LoVo (cell line): ENCODE data around the gene R3HDM2.
A peak's percentile ranks its signal among the peaks of the same experiment; 100 is the strongest.

Experiments
- DNase-seq: peaks from one replicate; pipeline ENCODE4 v3.0.0-alpha.2; 2016; ENCODE audit warnings: low spot score

Gene R3HDM2

DNA sequence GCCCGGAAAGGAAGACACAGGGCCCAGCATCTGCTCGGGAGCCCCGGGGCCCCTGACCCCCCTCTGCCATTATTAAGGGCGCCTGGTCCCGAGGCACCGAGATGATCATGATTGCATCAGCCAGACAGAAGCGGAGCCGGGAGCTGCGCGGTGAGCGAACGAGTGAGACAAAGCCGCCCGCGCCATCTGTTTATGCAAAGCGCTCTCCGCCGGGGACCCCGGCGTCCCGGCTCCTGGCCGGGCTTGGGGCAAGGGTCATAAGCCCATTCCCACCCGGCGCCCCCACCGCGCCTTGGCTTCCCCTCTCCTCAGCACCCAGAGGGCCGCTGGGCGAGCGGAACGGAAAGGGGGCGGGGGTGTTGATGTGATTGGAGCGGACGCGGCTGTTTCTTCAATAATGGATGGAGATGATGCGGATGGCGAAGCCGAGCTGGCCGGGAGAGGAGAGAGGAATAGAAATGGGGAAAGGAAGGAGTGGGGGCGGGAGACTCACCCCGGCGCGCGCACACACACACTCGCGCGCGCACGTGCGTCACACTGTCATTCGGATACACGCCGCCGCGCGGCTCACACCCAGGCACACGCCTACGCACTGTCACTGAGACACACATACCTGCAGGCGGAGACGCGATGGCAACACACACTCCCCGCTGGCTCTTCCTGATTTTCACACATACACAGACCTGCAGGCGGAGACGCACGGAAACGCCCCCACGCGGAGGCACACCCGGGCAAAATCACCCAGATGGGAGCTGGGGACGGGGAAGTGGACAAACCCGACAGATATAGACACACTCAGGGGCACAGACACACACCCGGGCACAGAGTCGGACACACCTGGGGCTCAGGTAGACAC is 190.5 kb downstream of the R3HDM2 start:
- peak; percentile 54 for DNase-seq

DNA sequence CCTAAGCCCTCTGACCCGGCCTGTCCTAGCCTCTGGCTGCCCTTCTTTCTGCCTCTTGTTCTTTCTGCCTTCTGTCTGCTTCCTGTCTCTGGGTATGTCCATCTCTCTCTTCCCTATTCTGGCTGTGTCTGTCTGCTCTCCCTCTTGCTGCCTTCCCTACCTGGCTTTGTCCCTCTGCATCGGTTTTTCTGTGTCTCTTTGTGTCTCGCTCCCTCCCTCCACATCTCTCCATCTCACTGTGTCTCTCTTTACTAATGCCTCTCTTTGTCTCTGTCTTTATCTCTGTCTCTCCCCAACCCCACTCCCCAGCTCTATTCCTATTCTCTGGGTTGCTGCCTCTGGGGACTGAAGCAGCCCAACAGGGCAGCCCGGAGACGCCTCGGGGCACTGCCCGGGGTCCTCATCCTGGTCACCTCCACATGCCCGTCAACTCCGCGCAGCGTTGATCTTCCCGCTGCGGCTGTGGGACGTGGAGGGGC is 191.2 kb downstream of the R3HDM2 start:
- no peak for DNase-seq

DNA sequence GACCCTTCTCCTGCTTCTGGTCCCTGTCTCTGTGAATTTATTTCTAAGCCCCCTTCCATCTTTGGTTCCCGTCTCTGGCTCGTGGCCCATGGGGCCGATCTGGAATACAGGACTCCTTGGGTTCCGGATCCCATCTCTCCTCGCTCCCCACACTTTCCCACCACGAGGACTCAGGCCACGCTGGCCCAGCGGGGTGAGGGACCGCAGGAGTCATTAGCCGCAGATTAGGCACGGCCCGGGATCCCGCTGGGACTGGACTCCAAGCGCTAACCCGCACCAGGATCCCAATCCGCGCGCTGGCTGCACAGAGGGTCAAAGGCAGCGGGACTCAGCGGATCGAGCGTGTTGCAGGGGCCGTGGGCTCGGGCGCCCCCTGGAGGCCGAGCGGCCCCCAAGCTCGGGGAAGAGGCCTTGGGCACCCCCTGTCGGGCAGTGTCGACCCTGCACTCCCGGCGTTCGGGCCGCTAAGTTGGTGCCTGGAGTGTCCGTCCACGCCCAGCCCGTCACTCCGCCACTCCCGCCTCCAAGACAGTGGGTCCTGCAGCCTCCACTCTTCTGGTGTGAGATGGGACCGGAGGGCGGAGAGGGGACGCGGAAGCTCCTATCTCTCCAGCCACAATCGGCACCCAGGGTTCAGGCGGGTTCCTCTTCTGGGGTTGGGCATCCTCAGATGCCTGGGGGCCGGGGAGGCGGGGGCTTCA is 191.8 kb downstream of the R3HDM2 start:
- DNase-seq, result peak; percentile 92

DNA sequence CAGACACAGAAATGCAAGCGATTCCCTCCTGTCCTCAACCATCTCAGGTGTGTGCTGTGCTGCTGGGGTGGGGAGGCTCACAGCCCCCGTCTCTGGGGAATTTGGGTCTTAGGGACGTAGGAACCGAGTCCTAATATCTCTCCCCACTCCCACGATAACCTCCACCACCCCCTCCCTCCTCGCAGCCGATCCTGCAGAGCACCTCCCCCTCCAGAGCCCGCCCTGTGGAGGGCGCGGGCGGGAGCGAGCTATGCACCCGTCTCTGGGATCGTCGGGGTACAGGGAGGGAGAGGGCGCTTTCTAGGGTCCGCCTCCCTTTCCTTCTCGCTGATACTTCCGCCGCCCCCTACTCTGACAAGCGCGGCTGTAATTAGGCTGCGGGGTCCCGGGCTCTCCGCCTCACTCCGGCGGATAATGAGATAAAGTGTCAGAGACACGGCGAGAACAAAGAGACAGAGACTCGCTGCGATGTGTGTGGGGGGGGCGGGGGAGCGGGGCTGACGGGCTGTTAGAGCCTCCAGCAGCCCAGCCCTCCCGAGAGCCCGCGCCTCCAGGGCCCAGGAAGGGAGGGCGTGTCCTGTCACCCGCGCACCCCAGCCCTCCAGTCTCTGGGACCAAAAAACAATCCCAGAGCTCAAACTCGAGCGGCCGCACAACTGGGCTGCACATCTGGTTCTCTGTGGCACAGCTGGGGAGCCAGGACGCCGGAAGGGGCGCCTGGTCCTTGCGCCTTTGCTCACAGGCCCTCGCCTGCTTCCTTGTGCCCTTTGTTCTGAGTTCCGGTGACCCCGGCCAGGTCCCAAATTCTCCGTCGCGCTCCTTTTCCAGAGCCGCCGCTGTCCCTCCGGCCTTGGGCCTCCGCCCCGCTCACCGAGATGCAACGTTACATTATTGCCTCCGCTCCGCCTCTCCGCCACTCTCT is 192.7 kb downstream of the R3HDM2 start:
- no peak for DNase-seq

DNA sequence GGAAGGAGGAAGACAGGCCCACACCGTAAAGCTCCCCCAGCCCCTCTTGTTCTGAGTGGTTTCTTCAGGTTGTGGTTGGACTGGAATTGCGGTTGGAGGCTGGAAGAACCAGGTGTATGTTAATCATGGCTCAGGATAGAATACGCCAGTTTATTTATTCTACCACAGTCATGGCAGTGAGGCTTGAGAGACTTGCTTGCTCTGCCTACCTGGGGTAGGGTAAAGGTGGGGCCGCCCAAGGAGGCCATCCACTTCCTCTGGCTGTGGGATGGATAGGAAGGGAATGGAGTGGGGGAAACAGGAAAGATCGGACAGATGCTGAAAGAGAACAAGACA is 193.3 kb downstream of the R3HDM2 start:
- no peak for DNase-seq

DNA sequence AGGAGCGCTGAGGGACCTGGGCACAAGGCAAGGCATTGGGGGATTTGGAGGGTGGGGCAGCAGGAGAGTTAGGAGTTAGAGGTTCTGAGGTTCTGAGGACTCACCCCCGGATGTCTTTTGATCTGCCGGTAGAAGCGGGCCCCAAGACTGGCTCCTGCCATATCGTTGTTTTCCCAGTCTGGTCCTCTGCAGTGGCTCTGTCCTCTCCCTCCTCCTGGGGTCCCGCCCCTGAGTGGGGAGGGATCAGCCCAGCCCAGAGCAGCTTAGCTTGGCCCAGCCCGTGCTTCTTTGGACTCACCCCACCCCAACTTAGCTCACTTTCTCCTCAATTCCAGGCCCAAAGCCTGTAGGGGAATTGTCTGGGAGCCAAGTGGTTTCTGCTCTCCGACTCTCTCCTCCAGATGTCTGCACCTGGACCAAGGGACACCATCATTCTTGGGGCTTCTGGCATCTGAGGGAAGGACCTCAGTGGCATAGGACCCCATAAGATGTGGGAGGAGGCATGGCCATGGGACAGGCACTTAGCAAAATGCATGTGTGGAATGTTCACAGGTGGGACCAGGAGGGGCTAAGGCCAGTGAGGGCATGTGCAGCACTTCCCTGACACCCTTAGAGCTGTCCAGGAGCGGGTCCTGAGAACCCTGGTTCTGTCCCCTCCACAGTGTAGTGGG is 193.8 kb downstream of the R3HDM2 start:
- DNase-seq, result no peak

DNA sequence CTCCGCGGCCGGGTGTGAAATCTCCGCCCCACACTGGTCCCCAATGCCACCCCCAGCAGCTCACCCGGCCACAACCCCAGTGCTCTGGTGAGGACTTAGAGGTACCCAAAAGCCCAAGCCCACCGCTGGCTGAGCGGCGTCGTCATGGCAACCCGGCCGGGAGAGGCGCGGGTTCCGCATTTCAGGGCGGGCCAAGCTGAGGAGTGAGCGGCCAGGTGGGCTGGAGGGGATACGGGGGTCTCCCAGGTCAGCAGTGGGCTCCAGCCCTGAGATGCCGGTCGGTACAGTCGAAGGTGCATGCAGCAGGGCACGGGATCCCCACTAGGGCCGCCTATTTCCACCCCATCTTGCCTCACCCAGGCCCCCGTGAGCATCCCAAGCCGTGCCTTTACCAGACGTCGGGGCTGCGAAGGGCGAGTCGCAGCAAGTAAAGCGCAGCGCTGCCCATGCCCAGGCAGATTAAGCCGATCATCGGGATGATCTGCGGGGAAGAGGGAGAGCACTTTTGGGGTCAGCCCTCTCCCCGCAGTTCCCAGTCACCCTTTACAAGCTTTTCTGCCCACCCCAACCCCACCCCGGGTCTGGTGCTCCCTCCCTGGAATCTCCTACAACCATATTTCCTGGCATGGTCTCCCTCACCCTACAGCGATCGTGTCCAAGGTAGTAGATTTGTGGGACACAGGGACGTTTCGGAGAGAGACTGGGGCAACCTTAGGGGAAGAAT is 194.5 kb downstream of the R3HDM2 start:
- no peak for DNase-seq

DNA sequence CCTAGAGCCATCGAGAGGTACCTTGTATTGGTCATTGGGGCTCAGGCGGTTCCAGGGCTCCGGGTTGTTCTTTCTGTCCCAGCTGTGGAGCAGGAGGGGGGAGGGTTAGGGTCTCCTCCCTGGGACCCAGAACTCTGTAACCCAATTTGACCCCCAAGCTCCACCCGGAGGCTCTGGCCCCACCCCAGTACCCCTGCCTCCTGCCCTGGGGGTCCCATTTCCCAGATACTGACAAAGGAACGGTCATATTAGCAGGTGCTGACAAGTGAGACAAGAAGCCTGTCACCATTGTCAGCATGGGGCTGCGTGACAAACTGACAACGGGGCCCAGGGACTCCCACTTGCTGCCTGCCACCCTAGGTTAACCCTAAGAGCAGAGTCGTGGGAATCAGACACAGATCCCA is 195.1 kb downstream of the R3HDM2 start:
- no peak for DNase-seq

DNA sequence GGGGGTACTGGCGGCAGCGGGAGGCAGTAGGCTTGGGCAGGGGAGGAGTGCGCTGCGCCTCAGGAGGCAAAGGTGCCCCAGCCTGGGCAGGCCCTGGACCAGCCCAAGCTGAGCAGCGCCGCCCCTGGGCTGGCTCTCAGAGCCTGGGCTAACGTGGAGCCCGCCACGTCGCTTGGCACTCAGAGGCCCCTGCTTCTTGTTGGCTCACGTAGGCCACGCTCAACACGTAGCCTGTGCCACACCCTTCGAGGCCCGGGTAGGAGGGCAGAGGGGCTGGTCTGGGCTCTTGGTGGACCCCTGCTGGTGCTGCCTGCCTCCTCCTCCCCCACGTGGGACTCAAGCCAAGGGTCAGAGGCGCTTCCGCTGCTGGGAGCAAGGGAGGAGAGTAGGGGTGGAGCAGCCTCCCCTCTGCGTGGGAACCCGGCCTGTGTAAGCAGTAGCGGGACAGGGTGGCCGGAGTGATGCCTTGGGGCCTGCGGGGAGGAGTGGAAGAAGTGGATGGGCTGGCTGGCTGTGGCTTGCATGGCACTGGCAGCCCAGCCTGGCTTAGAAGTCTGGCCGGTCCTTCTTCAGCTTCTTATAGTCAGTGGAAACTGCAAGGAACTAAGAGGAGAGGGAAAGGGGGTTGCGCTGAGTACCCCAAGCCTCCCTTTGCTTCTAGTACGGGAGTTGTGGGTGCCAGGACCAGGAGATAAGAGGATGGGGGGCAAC is 195.7 kb downstream of the R3HDM2 start:
- no peak for DNase-seq

DNA sequence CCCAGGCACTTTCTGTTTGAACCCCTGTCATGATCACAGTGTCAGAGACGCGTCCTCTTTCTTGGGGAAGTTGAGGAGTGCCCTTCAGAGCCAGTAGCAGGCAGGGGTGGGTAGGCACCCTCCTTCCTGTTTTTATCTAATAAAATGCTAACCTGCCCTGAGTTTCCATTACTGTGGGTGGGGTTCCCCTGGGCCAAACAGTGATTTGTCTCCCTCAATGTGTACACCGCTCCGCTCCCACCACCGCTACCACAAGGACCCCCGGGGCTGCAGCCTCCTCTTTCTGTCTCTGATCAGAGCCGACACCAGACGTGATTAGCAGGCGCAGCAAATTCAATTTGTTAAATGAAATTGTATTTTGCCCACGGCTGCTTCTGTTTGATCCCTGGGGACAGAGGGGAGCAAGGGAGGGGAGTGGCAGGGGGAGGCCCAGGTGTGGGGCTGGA is 196.2 kb downstream of the R3HDM2 start:
- no peak for DNase-seq

DNA sequence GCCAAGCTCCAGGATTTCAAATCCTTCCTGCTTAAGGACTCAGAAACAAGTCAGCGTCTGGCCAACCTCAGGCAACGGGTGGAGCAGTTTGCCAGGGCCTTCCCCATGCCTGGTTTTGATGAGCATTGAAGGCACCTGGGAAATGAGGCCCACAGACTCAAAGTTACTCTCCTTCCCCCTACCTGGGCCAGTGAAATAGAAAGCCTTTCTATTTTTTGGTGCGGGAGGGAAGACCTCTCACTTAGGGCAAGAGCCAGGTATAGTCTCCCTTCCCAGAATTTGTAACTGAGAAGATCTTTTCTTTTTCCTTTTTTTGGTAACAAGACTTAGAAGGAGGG is 196.6 kb downstream of the R3HDM2 start:
- DNase-seq, result no peak

DNA sequence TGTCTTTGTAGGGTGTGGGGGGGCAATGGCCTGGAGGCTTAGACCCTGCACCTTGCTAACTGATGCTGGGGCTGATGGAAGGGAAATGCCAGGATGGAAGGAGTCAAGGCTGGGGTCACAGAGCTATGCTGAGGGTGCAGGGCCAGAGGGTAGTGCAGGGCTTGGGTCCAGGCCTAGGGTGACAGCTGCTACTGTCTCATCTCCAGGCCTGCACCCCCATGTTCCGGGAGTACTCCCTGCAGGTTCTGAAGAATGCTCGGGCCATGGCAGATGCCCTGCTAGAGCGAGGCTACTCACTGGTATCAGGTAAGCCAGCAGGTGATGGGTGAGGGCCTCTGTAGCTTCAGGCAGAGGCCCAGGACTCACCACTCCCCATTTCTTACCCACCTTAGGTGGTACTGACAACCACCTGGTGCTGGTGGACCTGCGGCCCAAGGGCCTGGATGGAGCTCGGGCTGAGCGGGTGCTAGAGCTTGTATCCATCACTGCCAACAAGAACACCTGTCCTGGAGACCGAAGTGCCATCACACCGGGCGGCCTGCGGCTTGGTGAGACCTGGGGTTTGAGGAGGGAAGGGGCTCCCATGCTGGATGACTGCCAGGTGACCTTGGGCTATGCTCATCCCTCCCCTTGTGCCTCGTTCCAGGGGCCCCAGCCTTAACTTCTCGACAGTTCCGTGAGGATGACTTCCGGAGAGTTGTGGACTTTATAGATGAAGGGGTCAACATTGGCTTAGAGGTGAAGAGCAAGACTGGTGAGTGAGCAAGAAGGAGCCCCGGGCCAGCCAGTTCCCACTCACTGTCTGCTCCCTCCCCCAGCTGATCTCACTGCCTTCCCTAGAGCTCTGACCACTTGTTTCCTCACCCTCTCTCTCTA is 197.2 kb downstream of the R3HDM2 start:
- DNase-seq, result no peak

DNA sequence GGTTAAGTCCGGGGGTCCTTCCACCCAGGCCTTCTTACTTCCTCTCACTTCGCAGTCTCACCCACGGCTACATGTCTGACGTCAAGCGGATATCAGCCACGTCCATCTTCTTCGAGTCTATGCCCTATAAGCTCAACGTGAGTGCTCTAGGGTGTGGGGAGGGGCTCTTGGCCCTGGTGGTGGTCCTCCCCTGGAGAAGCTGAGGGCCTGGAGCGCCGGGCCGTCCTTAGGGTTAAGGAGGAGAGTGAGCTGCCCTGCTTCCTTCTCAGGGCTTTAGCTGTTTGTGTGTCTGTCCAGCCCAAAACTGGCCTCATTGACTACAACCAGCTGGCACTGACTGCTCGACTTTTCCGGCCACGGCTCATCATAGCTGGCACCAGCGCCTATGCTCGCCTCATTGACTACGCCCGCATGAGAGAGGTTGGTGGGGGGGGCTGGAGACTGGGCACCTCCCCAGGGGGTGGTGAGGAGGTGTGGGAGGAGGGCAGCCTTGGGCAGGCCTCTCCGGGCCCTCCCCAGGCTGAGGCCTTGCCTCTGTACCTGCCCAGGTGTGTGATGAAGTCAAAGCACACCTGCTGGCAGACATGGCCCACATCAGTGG is 198.6 kb downstream of the R3HDM2 start:
- DNase-seq, result no peak

DNA sequence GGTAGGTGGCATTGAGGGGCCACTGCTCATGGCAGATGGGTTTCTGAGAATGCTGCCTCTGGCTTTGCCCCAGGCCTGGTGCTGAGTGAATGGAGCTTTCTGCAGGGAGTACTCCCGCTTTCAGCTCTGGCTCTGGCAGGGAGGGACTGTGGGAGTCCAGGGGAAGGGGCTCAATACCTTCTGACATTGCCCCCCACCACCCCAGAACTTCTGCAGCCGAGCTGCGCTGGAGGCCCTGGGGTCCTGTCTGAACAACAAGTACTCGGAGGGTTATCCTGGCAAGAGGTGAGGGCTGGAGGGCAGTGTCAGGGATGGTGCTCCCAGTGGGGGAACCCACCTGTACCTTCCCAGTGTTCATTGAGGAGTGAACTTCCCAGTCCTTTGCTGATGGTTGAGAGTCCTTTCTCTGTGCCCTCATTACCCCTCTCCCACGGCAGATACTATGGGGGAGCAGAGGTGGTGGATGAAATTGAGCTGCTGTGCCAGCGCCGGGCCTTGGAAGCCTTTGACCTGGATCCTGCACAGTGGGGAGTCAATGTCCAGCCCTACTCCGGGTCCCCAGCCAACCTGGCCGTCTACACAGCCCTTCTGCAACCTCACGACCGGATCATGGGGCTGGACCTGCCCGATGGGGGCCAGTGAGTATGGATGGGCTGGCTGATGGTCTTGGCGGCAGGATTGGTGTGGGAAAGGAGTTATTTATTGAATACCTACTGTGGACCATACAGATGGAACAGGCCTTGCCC is 199.4 kb downstream of the R3HDM2 start:
- DNase-seq, result no peak

DNA sequence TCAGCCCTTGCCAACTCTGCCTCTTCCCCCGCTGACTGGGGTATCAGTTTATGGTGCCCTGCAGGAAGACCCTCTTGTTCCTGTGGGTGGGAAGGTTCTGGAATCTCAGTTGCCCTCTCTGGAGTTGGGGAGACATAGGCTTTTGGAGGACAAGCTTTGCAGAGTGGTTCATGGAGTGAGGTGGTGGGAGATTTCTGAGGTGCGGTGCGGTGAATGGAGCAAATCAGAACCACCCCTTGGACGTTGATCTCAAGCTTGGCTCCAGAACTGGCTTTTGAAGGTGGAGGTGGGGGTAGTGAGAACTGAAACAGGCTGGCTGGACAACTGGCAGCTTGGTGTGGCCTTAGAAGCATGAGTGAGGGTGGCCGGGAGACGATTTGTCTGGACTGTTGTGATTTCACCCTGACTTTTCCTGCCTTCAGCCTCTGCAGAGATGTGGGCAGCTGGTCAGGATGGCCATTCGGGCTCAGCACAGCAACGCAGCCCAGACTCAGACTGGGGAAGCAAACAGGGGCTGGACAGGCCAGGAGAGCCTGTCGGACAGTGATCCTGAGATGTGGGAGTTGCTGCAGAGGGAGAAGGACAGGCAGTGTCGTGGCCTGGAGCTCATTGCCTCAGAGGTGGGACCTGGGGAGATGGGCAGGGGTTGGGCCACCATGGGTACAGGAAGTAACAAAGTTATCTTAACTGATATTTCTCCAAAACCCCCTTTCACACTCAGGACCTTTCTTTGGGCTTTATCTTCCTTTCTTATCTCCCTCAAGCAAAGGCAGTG is 200.3 kb downstream of the R3HDM2 start:
- DNase-seq, result no peak

DNA sequence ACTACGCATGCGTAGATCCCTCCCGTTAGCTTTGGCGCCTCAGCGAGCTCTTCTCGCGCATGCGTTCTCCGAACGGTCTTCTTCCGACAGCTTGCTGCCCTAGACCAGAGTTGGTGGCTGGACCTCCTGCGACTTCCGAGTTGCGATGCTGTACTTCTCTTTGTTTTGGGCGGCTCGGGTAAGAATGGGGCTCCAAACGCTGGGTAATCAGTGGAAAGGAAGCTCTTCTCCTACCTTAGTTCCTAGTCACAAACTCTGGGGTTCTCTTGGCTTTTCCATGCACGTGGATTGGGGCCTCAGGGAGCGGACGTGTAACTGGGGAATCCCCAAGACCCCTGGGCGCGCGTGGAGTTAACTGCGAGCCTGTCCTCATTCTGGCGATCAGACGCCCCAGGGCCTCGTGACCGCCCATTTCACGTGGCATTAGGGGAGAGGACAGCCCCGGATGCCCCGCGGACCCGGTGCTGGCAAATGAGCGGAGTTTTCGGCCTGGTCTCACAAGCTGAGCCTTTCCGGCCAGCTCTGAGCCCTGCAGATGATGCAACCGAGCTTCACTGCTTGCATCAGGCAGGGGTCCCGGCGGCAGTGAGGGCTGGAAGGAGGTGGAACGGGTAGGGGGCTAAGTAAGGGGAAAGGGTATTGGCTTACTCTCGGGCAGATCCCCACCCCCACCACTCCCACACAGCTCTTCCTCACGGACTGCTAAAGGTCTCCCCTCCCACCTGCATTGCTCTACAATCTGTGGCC is 201.0 kb downstream of the R3HDM2 start, which contains the start of gene SHMT2:
TSS of gene SHMT2 (plus strand) at position 78 of the 747 bp plus-strand sequence. CDS start at position 146, 68 bp downstream.
- peak; percentile 100 for DNase-seq
